ENCODE measurements around the gene ASMT. TPM values are rescaled to one million over a fixed set of nuclear protein-coding genes. Genes with fewer than 3 reads are reported as not detected.
"Not testable (repeated sequence)": the region's sequence is repeated elsewhere in the genome, so short reads cannot be mapped to it uniquely, and the experiment has no call there.

The ASMT gene
- not detected for total RNA-seq
- not detected for polyA plus RNA-seq
- long read RNA-seq, donor 1, result 0 reads
- long read RNA-seq, donor 2, result 0 reads
- long read RNA-seq, donor 3, result 0 reads
- long read RNA-seq, donor 4, result 0 reads

- WGBS, result 74% methylated on average over 17 of the region's 17 CpGs
- intact Hi-C loops (cut with DNase I), result no loop called here
- Histone ChIP-seq H3K27me3 (ENCODE audit: control insufficient read depth, insufficient read depth) (no peaks in the 10 kb centered on the region), H3K9me3 (ENCODE audit: control insufficient read depth, low read length) (no peaks in the 10 kb centered on the region), H3K4me3 (ENCODE audit: low read length) (no peak within 1 kb of the TSS), H3K27ac (ENCODE audit: low read length) (no peak within 1 kb of the TSS), H3K4me1 (ENCODE audit: control insufficient read depth, insufficient read depth, low read length) (no peaks in the 10 kb centered on the region)
- no peak for ATAC-seq
- peak in 1 of 3 donors; percentile 5 for DNase-seq
Observed at GRCh38 chrX:1614927-1615326, at the start of gene ASMT. ASMT (plus strand) TSS chrX:1615059; CDS start chrX:1615200, 141 bp downstream.

- H3K9me3 ChIP-seq (ENCODE audit: control insufficient read depth, low read length); ATAC-seq; H3K4me3 ChIP-seq (ENCODE audit: low read length); H3K4me1 ChIP-seq (ENCODE audit: control insufficient read depth, insufficient read depth, low read length); intact Hi-C loops (cut with DNase I); H3K27me3 ChIP-seq (ENCODE audit: control insufficient read depth, insufficient read depth); DNase-seq; H3K27ac ChIP-seq (ENCODE audit: low read length): not testable (repeated sequence)
- 92% methylated on average over 19 of the region's 19 CpGs for WGBS
Observed at GRCh38 chrX:1574181-1574580, 40.7 kb upstream of the ASMT start.

- Histone ChIP-seq H3K27me3 (ENCODE audit: control insufficient read depth, insufficient read depth) (no peaks in the 10 kb centered on the region), H3K4me3 (ENCODE audit: low read length) (no peak overlapping the region), H3K9me3 (ENCODE audit: control insufficient read depth, low read length) (no peaks in the 10 kb centered on the region), H3K4me1 (ENCODE audit: control insufficient read depth, insufficient read depth, low read length) (no peaks in the 10 kb centered on the region), H3K27ac (ENCODE audit: low read length) (no peak overlapping the region)
- ATAC-seq, result no peak
- intact Hi-C loops (cut with DNase I), result loop anchor here in 1 of 4 donors (5.0 kb wide), 1 partner anchor 119 kb away; no protein-coding TSS in a partner anchor
- 57% methylated on average over 6 of the region's 6 CpGs for WGBS
- no peak for DNase-seq
Observed at GRCh38 chrX:1576201-1576992, 38.5 kb upstream of the ASMT start.

- ATAC-seq (no peak), DNase-seq (no peak)
- Histone ChIP-seq H3K27me3 (ENCODE audit: control insufficient read depth, insufficient read depth) (no peaks in the 10 kb centered on the region), H3K4me1 (ENCODE audit: control insufficient read depth, insufficient read depth, low read length) (no peaks in the 10 kb centered on the region), H3K27ac (ENCODE audit: low read length) (no peak overlapping the region), H3K9me3 (ENCODE audit: control insufficient read depth, low read length) (no peaks in the 10 kb centered on the region), H3K4me3 (ENCODE audit: low read length) (no peak overlapping the region)
- WGBS, result 56% methylated on average over 2 of the region's 2 CpGs
- intact Hi-C loops (cut with DNase I), result loop anchor here in 1 of 4 donors (5.0 kb wide), 1 partner anchor 121 kb away; no protein-coding TSS in a partner anchor
Observed at GRCh38 chrX:1577845-1578244, 37.0 kb upstream of the ASMT start.

- H3K27me3 ChIP-seq (ENCODE audit: control insufficient read depth, insufficient read depth), result no peaks in the 10 kb centered on the region
- 69% methylated on average over 6 of the region's 6 CpGs for WGBS
- intact Hi-C loops (cut with DNase I), result loop anchor here in 1 of 4 donors (5.0 kb wide), 1 partner anchor 121 kb away; no protein-coding TSS in a partner anchor
- DNase-seq (no peak), ATAC-seq (no peak)
- no peaks in the 10 kb centered on the region for H3K4me1 ChIP-seq (ENCODE audit: control insufficient read depth, insufficient read depth, low read length)
- H3K4me3 ChIP-seq (ENCODE audit: low read length), result no peak overlapping the region
- no peaks in the 10 kb centered on the region for H3K9me3 ChIP-seq (ENCODE audit: control insufficient read depth, low read length)
- H3K27ac ChIP-seq (ENCODE audit: low read length), result no peak overlapping the region
Observed at GRCh38 chrX:1578511-1579173, 36.2 kb upstream of the ASMT start.

- H3K9me3 ChIP-seq (ENCODE audit: control insufficient read depth, low read length), result no peaks in the 10 kb centered on the region
- no peak overlapping the region for H3K4me3 ChIP-seq (ENCODE audit: low read length)
- WGBS, result 36% methylated on average over 4 of the region's 4 CpGs
- ATAC-seq (peak; percentile 38 to 43), DNase-seq (no peak)
- intact Hi-C loops (cut with DNase I), result loop anchor here in 1 of 4 donors (5.0 kb wide), 1 partner anchor 129 kb away; the partner anchor contains the start of gene ASMTL
- no peaks in the 10 kb centered on the region for H3K27me3 ChIP-seq (ENCODE audit: control insufficient read depth, insufficient read depth)
- H3K4me1 ChIP-seq (ENCODE audit: control insufficient read depth, insufficient read depth, low read length), result no peaks in the 10 kb centered on the region
- H3K27ac ChIP-seq (ENCODE audit: low read length), result no peak overlapping the region
Observed at GRCh38 chrX:1581132-1581531, 33.7 kb upstream of the ASMT start.

GRCh38 chrX:1582686-1583437 lies 32.0 kb upstream of the ASMT start:
- no peak for DNase-seq
- H3K9me3 ChIP-seq (ENCODE audit: control insufficient read depth, low read length), result no peaks in the 10 kb centered on the region
- intact Hi-C loops (cut with DNase I), result loop anchor here in 1 of 4 donors (5.0 kb wide), 1 partner anchor 131 kb away; the partner anchor contains the start of gene ASMTL
- H3K4me3 ChIP-seq (ENCODE audit: low read length), result no peak overlapping the region
- WGBS, result 50% methylated on average over 26 of the region's 27 CpGs
- H3K27me3 ChIP-seq (ENCODE audit: control insufficient read depth, insufficient read depth), result no peaks in the 10 kb centered on the region
- no peak overlapping the region for H3K27ac ChIP-seq (ENCODE audit: low read length)
- ATAC-seq, result no peak
- H3K4me1 ChIP-seq (ENCODE audit: control insufficient read depth, insufficient read depth, low read length), result no peaks in the 10 kb centered on the region

- intact Hi-C loops (cut with DNase I), result loop anchor here in 1 of 4 donors (5.0 kb wide), 1 partner anchor 132 kb away; the partner anchor contains the start of gene ASMTL
- WGBS, result 88% methylated on average over 8 of the region's 8 CpGs
- no peaks in the 10 kb centered on the region for H3K27me3 ChIP-seq (ENCODE audit: control insufficient read depth, insufficient read depth)
- H3K4me1 ChIP-seq (ENCODE audit: control insufficient read depth, insufficient read depth, low read length), result no peaks in the 10 kb centered on the region
- no peak for ATAC-seq
- no peak overlapping the region for H3K4me3 ChIP-seq (ENCODE audit: low read length)
- no peaks in the 10 kb centered on the region for H3K9me3 ChIP-seq (ENCODE audit: control insufficient read depth, low read length)
- no peak overlapping the region for H3K27ac ChIP-seq (ENCODE audit: low read length)
- no peak for DNase-seq
Observed at GRCh38 chrX:1584237-1585011, 30.4 kb upstream of the ASMT start.

- Histone ChIP-seq H3K4me3 (ENCODE audit: low read length) (no peak overlapping the region), H3K9me3 (ENCODE audit: control insufficient read depth, low read length) (no peaks in the 10 kb centered on the region), H3K27ac (ENCODE audit: low read length) (no peak overlapping the region), H3K27me3 (ENCODE audit: control insufficient read depth, insufficient read depth) (no peaks in the 10 kb centered on the region), H3K4me1 (ENCODE audit: control insufficient read depth, insufficient read depth, low read length) (no peaks in the 10 kb centered on the region)
- DNase-seq (no peak), ATAC-seq (no peak)
- WGBS, result 41% methylated on average over 5 of the region's 5 CpGs
- intact Hi-C loops (cut with DNase I), result no loop called here
Observed at GRCh38 chrX:1587161-1587560, 27.7 kb upstream of the ASMT start.

All from right cardiac atrium (tissue), 5 donors.